SH-SY5Y (cell line): ENCODE measurements around the gene KIF3A.

Experiments used
- GATA2 ChIP-seq: IDR thresholded peaks from 2 replicates; pipeline ENCODE4 v1.6.1; 2011; ENCODE audit warnings: mild to moderate bottlenecking, low read depth, low read length
- GATA3 ChIP-seq: IDR thresholded peaks from 2 replicates; pipeline ENCODE4 v1.6.1; 2011; ENCODE audit warnings: low read depth, mild to moderate bottlenecking, low read length, moderate library complexity

GRCh38 chr5:132766806-132767055 is 29.4 kb upstream of the KIF3A start:
- TF ChIP-seq GATA2 (no peak), GATA3 (no peak)
